H9 (cell line): ENCODE data around the gene GLB1L. TPM values are rescaled to one million over a fixed set of nuclear protein-coding genes. Genes with fewer than 3 reads are reported as not detected.

Experiments used
- DNase-seq: peaks from one replicate; pipeline ENCODE4 v3.0.0-alpha.2; 2017
- H2AFZ ChIP-seq: one replicate; pipeline ENCODE4 v1.6.1; 2013; ENCODE audit warnings: mild to moderate bottlenecking, low read length, control low read depth, moderate library complexity
- H2AK5ac ChIP-seq: 2 replicates; pipeline ENCODE4 v1.6.1; 2013; ENCODE audit warnings: low read length, control low read depth, mixed read lengths; ENCODE audit not compliant: insufficient read length
- H2BK120ac ChIP-seq: one replicate; pipeline ENCODE4 v1.6.1; 2013; ENCODE audit warnings: low read depth, mild to moderate bottlenecking, low read length, control low read depth, inconsistent platforms; ENCODE audit not compliant: poor library complexity, severe bottlenecking
- H2BK12ac ChIP-seq: 2 replicates; pipeline ENCODE4 v1.6.1; 2013; ENCODE audit warnings: low read length, control low read depth, mixed read lengths, low read depth; ENCODE audit not compliant: insufficient read length
- H2BK15ac ChIP-seq: 2 replicates; pipeline ENCODE4 v1.6.1; 2013; ENCODE audit warnings: low read depth, low read length, control low read depth
- H2BK20ac ChIP-seq: one replicate; pipeline ENCODE4 v1.6.1; 2013; ENCODE audit warnings: low read depth, mild to moderate bottlenecking, low read length, control low read depth, inconsistent platforms; ENCODE audit not compliant: poor library complexity, severe bottlenecking
- H2BK5ac ChIP-seq: 2 replicates; pipeline ENCODE4 v1.6.1; 2013; ENCODE audit warnings: low read length, control low read depth, mixed read lengths; ENCODE audit not compliant: insufficient read length
- H3K14ac ChIP-seq: 2 replicates; pipeline ENCODE4 v1.6.1; 2013; ENCODE audit warnings: low read length, control low read depth; ENCODE audit not compliant: insufficient read depth
- H3K18ac ChIP-seq: 2 replicates; pipeline ENCODE4 v1.6.1; 2013; ENCODE audit warnings: low read depth, mild to moderate bottlenecking, mixed read lengths, low read length, control low read depth; ENCODE audit not compliant: insufficient read length
- H3K23ac ChIP-seq: 2 replicates; pipeline ENCODE4 v1.6.1; 2013; ENCODE audit warnings: low read length, control low read depth, mixed read lengths, low read depth; ENCODE audit not compliant: insufficient read length
- H3K23me2 ChIP-seq: 2 replicates; pipeline ENCODE4 v1.6.1; 2013; ENCODE audit warnings: low read depth, mild to moderate bottlenecking, mixed read lengths, low read length, control low read depth; ENCODE audit not compliant: insufficient read length, poor library complexity, severe bottlenecking
- H3K27ac ChIP-seq: 2 replicates; pipeline ENCODE4 v1.5.1; 2013; ENCODE audit warnings: low read length, control low read depth, mixed read lengths, low read depth; ENCODE audit not compliant: insufficient read length
- H3K27me3 ChIP-seq: 2 replicates; pipeline ENCODE4 v1.6.1; 2013; ENCODE audit warnings: low read length, control low read depth, inconsistent platforms; ENCODE audit not compliant: insufficient read depth
- H3K4ac ChIP-seq: 2 replicates; pipeline ENCODE4 v1.6.1; 2013; ENCODE audit warnings: low read depth, mild to moderate bottlenecking, control low read depth, inconsistent platforms, low read length, moderate library complexity
- H3K4me1 ChIP-seq: 2 replicates; pipeline ENCODE4 v1.6.1; 2013; ENCODE audit warnings: low read length, control low read depth, inconsistent platforms; ENCODE audit not compliant: insufficient read depth
- H3K4me2 ChIP-seq: 2 replicates; pipeline ENCODE4 v1.6.1; 2013; ENCODE audit warnings: low read length, control low read depth, mixed read lengths; ENCODE audit not compliant: insufficient read length, insufficient read depth
- H3K56ac ChIP-seq: 2 replicates; pipeline ENCODE4 v1.6.1; 2013; ENCODE audit warnings: low read depth, mild to moderate bottlenecking, mixed read lengths, low read length, control low read depth; ENCODE audit not compliant: insufficient read length
- H3K79me1 ChIP-seq: 2 replicates; pipeline ENCODE4 v1.6.1; 2013; ENCODE audit warnings: low read depth, mild to moderate bottlenecking, moderate library complexity, low read length, control low read depth, inconsistent platforms; ENCODE audit not compliant: insufficient read depth, poor library complexity, severe bottlenecking
- H3K79me2 ChIP-seq: 2 replicates; pipeline ENCODE4 v1.6.1; 2013; ENCODE audit warnings: low read length, control low read depth, inconsistent platforms; ENCODE audit not compliant: insufficient read depth
- H3K9ac ChIP-seq: 2 replicates; pipeline ENCODE4 v1.6.1; 2013; ENCODE audit warnings: low read length, control low read depth, mixed read lengths; ENCODE audit not compliant: insufficient read length; ENCODE audit errors: extremely low read depth
- H3K9me3 ChIP-seq: one replicate; pipeline ENCODE4 v1.6.1; 2013; ENCODE audit warnings: low read depth, low read length, inconsistent platforms; ENCODE audit not compliant: control insufficient read depth
- H3T11ph ChIP-seq: one replicate; pipeline ENCODE4 v1.6.1; 2013; ENCODE audit warnings: mild to moderate bottlenecking, low read length, control low read depth, inconsistent platforms
- H4K20me1 ChIP-seq: one replicate; pipeline ENCODE4 v1.6.1; 2013; ENCODE audit not compliant: control insufficient read depth, insufficient read length, insufficient read depth
- H4K5ac ChIP-seq: 2 replicates; pipeline ENCODE4 v1.6.1; 2013; ENCODE audit warnings: low read depth, mild to moderate bottlenecking, mixed read lengths, low read length, control low read depth; ENCODE audit not compliant: insufficient read length
- H4K8ac ChIP-seq: replicated peaks from 2 replicates; pipeline ENCODE4 v1.6.1; 2013; ENCODE audit warnings: low read length, control low read depth, mixed read lengths, low read depth; ENCODE audit not compliant: insufficient read length
- H4K91ac ChIP-seq: 2 replicates; pipeline ENCODE4 v1.6.1; 2013; ENCODE audit warnings: low read depth, mild to moderate bottlenecking, moderate library complexity, mixed read lengths, low read length, control low read depth; ENCODE audit not compliant: insufficient read length
- H3K27ac Mint-ChIP-seq, 3 experiments: 2 replicates in 2 of 3; 3 replicates in 1 of 3; pipeline ENCODE4 v1.8.0; 2020 to 2021; ENCODE audit warnings: mixed read lengths in 3 of 3, mild to moderate bottlenecking in 1 of 3, moderate library complexity in 1 of 3
- H3K27me3 Mint-ChIP-seq: 2 replicates; pipeline ENCODE4 v1.8.0; 2021; ENCODE audit warnings: low read depth, mild to moderate bottlenecking, moderate library complexity, mixed read lengths
- H3K36me3 Mint-ChIP-seq, 3 experiments: 2 replicates in 2 of 3; 3 replicates in 1 of 3; pipeline ENCODE4 v1.8.0; 2020 to 2021; ENCODE audit warnings: low read depth in 3 of 3, mixed read lengths in 3 of 3; ENCODE audit not compliant: insufficient read depth in 1 of 3
- H3K4me1 Mint-ChIP-seq, 2 experiments: 2 replicates each; pipeline ENCODE4 v1.8.0; 2020; ENCODE audit warnings: mixed read lengths in 2 of 2
- H3K4me3 Mint-ChIP-seq, 2 experiments: 2 replicates in 1 of 2; 3 replicates in 1 of 2; pipeline ENCODE4 v1.8.0; 2020 to 2021; ENCODE audit warnings: mild to moderate bottlenecking in 2 of 2, mixed read lengths in 2 of 2, moderate library complexity in 1 of 2
- H3K9me3 Mint-ChIP-seq, 2 experiments: 2 replicates in 1 of 2; 3 replicates in 1 of 2; pipeline ENCODE4 v1.8.0; 2020; ENCODE audit warnings: mild to moderate bottlenecking in 2 of 2, mixed read lengths in 2 of 2, moderate library complexity in 1 of 2
- WGBS: extraction: QIAGEN DNeasy Blood & Tissue Kit; methylation state at CpG from one replicate; pipeline ENCODE4 v1.1.7; 2013; ENCODE audit warnings: missing lambda C conversion rate, low lambda C conversion rate, mixed read lengths; ENCODE audit not compliant: insufficient read length; ENCODE audit errors: extremely low coverage; 5-methylcytosine and 5-hydroxymethylcytosine counted together
- total RNA-seq: library from RNA; stranded (reverse); gene quantifications from 2 replicates; pipeline ENCODE4 v1.2.1, GENCODE V29; 2021
- TF ChIP-seq, protein P1 (sequence below): fragments of 200-600 bp; sonication (generic); conservative IDR thresholded peaks from 3 replicates; pipeline ENCODE4 v1.8.0; 2021; ENCODE audit warnings: antibody characterized with exemption, mild to moderate bottlenecking

GLB1L gene
- total RNA-seq, 1 experiment from 2014 or later, result 6.5 TPM

DNA sequence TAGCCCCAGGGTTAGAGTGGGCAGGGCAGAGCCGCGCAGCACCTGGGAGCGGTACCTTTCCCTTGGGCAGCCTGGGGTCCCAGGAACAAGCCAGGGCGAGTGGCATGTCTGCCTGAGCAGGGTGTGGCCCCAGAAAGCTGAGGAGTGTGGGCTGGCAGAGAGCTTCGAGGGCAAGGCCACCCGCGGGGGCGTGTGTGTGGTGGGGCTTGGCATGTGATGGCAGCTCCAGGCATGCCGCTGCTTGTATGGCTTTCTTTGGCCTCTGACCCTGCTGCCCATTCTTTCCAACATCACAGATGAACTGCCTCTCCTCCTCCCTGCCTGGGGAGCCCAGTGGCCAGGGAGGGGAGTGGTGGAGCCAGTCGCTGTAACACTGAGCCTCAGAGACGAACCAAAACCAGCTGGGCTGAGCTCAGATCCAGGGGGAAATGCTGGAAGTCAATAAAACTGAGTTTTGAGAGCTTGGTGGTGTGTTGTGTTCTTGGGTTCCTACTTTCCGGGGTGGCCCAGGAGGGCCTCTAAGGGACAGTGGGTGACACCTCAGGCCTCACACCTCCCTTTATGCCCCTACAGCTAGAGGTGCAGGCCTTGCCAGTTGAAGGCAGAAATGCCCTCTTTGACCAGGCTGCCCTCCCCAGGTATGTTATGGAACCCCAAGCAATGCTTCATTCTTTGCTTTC, 41.3 kb upstream of the GLB1L start:
- no peak overlapping the region for H3K18ac ChIP-seq
- no peak overlapping the region for H4K8ac ChIP-seq
- H3K4me2 ChIP-seq, result no peak overlapping the region
- H3K23ac ChIP-seq, result no peak overlapping the region
- WGBS, result no CpG with 5 or more reads among the region's 12 CpGs
- TF ChIP-seq, protein P1, sequence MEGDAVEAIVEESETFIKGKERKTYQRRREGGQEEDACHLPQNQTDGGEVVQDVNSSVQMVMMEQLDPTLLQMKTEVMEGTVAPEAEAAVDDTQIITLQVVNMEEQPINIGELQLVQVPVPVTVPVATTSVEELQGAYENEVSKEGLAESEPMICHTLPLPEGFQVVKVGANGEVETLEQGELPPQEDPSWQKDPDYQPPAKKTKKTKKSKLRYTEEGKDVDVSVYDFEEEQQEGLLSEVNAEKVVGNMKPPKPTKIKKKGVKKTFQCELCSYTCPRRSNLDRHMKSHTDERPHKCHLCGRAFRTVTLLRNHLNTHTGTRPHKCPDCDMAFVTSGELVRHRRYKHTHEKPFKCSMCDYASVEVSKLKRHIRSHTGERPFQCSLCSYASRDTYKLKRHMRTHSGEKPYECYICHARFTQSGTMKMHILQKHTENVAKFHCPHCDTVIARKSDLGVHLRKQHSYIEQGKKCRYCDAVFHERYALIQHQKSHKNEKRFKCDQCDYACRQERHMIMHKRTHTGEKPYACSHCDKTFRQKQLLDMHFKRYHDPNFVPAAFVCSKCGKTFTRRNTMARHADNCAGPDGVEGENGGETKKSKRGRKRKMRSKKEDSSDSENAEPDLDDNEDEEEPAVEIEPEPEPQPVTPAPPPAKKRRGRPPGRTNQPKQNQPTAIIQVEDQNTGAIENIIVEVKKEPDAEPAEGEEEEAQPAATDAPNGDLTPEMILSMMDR, result no peak
- H2AFZ ChIP-seq, result no peak overlapping the region
- Mint-ChIP-seq H3K9me3 (no peaks in the 10 kb centered on the region), H3K36me3 (peaks cover 0 to 19% (median 12%) of the 10 kb centered on the region in 3 experiments; a peak in 6 of 7 replicates), H3K27me3 (peaks cover 4% of the 10 kb centered on the region), H3K4me3 (peak overlapping the region in 1 of 2 experiments; percentile 4; a peak in 1 of 5 replicates), H3K27ac (peak overlapping the region; percentile 14 to 89 (median 46); a peak in 3 of 7 replicates), H3K4me1 (peaks cover 7 to 12% of the 10 kb centered on the region in 2 experiments)
- H2BK15ac ChIP-seq, result no peak overlapping the region
- H2AK5ac ChIP-seq, result no peak overlapping the region
- H2BK20ac ChIP-seq, result no peak overlapping the region
- H3K79me2 ChIP-seq, result no peaks in the 10 kb centered on the region
- no peak overlapping the region for H3K27ac ChIP-seq
- no peaks in the 10 kb centered on the region for H3K27me3 ChIP-seq
- H3K9ac ChIP-seq, result no peak overlapping the region
- H2BK12ac ChIP-seq, result no peak overlapping the region
- H3K56ac ChIP-seq, result no peak overlapping the region
- H2BK120ac ChIP-seq, result no peak overlapping the region
- no peaks in the 10 kb centered on the region for H4K20me1 ChIP-seq
- DNase-seq, result no peak
- no peak overlapping the region for H3T11ph ChIP-seq
- H3K79me1 ChIP-seq, result no peaks in the 10 kb centered on the region
- no peaks in the 10 kb centered on the region; the same call in 1 of the 2 replicates for H3K4me1 ChIP-seq
- no peak overlapping the region for H4K91ac ChIP-seq
- no peak overlapping the region for H4K5ac ChIP-seq
- no peak overlapping the region for H3K14ac ChIP-seq
- no peak overlapping the region for H3K4ac ChIP-seq
- no peaks in the 10 kb centered on the region for H3K23me2 ChIP-seq
- no peak overlapping the region for H2BK5ac ChIP-seq
- H3K9me3 ChIP-seq, result no peaks in the 10 kb centered on the region
